Caco-2 (cell line): ENCODE measurements around the gene MAST3. TPM values are rescaled to one million over a fixed set of nuclear protein-coding genes. Genes with fewer than 3 reads are reported as not detected.

Experiments used
- Bru-seq: library from RNA; stranded (reverse); fragments of 400-500 nt; gene quantifications from one replicate; lab custom pipeline; 2021; lab: Mats Ljungman, UMichigan
- BruChase-seq, 2 experiments: library from RNA; stranded (reverse); fragments of 400-500 nt; gene quantifications; one replicate each; lab custom pipeline; 2021; lab: Mats Ljungman, UMichigan
- BruUV-seq: library from RNA; stranded (reverse); fragments of 400-500 nt; replicated peaks from 2 replicates; lab custom pipeline; 2021; lab: Mats Ljungman, UMichigan
- CTCF ChIA-PET: fragments of 300-600 bp; sonication (Branson Sonifier 250); formaldehyde crosslinking; loops from one replicate; lab custom pipeline; 2022; ENCODE audit warnings: antibody characterized with exemption; lab: Charles Lee
- POLR2A ChIA-PET: fragments of 300-600 bp; sonication (Branson Sonifier 250); formaldehyde crosslinking; loops from one replicate; lab custom pipeline; 2022; ENCODE audit warnings: antibody characterized with exemption; lab: Charles Lee
- DNase-seq, 2 experiments: peaks; one replicate each; pipeline versions ENCODE4 v3.0.0 to v3.0.0-alpha.2; 2020 to 2022
- H3K27me3 ChIP-seq: replicated peaks from 2 replicates; pipeline ENCODE4 v1.6.0; 2011; ENCODE audit warnings: low read length; ENCODE audit not compliant: control insufficient read depth, insufficient read depth
- H3K36me3 ChIP-seq: 2 replicates; pipeline ENCODE4 v1.5.1; 2011; ENCODE audit warnings: low read length; ENCODE audit not compliant: control insufficient read depth, insufficient read depth
- H3K4me1 ChIP-seq: fragments of 250-450 bp; sonication (Bioruptor Pico); 2 replicates; pipeline ENCODE4 v1.5.1; 2020; ENCODE audit warnings: mild to moderate bottlenecking
- H3K4me3 ChIP-seq: 2 replicates; pipeline ENCODE4 v1.5.1; 2011; ENCODE audit warnings: low read depth, mild to moderate bottlenecking, control low read depth, low read length
- H3K9me3 ChIP-seq: fragments of 250-450 bp; sonication (Bioruptor Pico); 2 replicates; pipeline ENCODE4 v1.5.1; 2020; ENCODE audit warnings: mild to moderate bottlenecking, moderate library complexity
- H3K27ac Mint-ChIP-seq: one replicate; pipeline ENCODE4 v1.8.0; 2022; ENCODE audit warnings: mixed read lengths; ENCODE audit not compliant: unreplicated experiment
- H3K27me3 Mint-ChIP-seq: one replicate; pipeline ENCODE4 v1.8.0; 2022; ENCODE audit warnings: mixed read lengths; ENCODE audit not compliant: insufficient read depth, unreplicated experiment
- H3K36me3 Mint-ChIP-seq: one replicate; pipeline ENCODE4 v1.8.0; 2022; ENCODE audit warnings: mild to moderate bottlenecking, mixed read lengths; ENCODE audit not compliant: insufficient read depth, unreplicated experiment
- H3K4me1 Mint-ChIP-seq: one replicate; pipeline ENCODE4 v1.8.0; 2022; ENCODE audit warnings: low read depth, mixed read lengths; ENCODE audit not compliant: unreplicated experiment
- H3K4me3 Mint-ChIP-seq: one replicate; pipeline ENCODE4 v1.8.0; 2022; ENCODE audit warnings: mild to moderate bottlenecking, moderate library complexity, mixed read lengths; ENCODE audit not compliant: unreplicated experiment
- H3K9me3 Mint-ChIP-seq: one replicate; pipeline ENCODE4 v1.8.0; 2022; ENCODE audit warnings: mixed read lengths; ENCODE audit not compliant: unreplicated experiment
- intact Hi-C: fragments of 100-400 bp; cut with micrococcal nuclease; formaldehyde crosslinking; loops from one replicate; pipeline ENCODE4 v1.10.0; 2022; ENCODE audit not compliant: unreplicated experiment
- long read RNA-seq: library from polyadenylated mRNA; stranded (forward); transcript quantifications from one replicate; pipeline ENCODE4 v2.0.0, GENCODE V29; 2022
- total RNA-seq: library from RNA; stranded (reverse); gene quantifications from 2 replicates; pipeline ENCODE4 v1.2.3, GENCODE V29; 2022
- TF ChIP-seq, protein P1 (sequence below), 2 experiments: fragments of 200-600 bp in 1 of 2; IDR thresholded peaks; 1 replicate in 1 of 2; 2 replicates in 1 of 2; pipeline versions ENCODE4 v1.5.1 to v1.8.0; 2011 to 2022; ENCODE audit warnings: antibody characterized with exemption in 1 of 2, control low read depth in 1 of 2, inconsistent platforms in 1 of 2, low read depth in 1 of 2, low read length in 1 of 2, mild to moderate bottlenecking in 1 of 2, moderate library complexity in 1 of 2; ENCODE audit not compliant: insufficient read depth in 1 of 2, severe bottlenecking in 1 of 2, unreplicated experiment in 1 of 2

Gene MAST3
- total RNA-seq: 8.0 and 8.2 TPM in 2 replicates
- percentile 46 among the genes with signal in this experiment for Bru-seq, nascent RNA
- BruChase-seq, experiment 1, labeled RNA remaining after a 2-hour chase: percentile 51 among the genes with signal in this experiment
- percentile 58 among the genes with signal in this experiment for BruChase-seq, experiment 2, labeled RNA remaining after a 6-hour chase
- long read RNA-seq, partial matches to known transcripts: 18 of 25 reads
- long read RNA-seq, other reads (novel, unspliced or antisense): 7 of 25 reads

DNA sequence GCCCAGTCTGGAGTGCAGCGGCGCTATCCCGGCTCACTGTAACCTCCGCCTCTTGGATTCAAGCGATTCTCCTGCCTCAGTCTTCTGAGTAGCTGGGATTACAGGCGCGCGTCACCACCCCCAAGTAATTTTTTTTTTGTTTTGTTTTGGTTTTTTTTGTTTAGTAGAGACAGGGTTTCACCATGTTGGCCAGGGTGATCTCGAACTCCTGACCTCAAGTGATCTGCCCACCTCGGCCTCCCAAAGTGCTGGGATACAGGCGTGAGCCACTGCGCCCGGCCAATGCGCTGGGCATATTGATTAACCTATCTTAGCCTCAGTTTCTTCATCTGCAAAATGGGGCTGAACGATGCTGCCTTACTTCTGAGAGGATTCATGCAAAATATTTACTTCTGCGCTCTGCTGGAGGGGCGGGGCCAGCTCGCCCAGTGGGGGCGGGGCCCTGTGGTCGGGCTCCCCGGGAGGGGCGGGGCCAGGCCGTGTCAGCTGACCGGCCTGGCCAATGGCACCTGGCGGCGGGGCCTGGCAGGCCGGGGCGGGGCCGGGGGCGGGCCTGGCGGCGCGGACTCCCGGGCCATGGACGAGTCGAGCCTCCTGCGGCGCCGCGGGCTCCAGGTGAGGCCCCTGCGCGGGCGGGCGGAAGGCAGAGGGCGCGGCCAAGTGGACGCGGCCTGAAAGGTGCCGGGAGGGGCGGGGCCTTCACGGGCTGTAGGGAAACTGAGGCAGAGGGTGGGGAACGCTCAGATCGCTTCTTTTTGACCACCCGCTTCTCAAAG is at the start of gene MAST3:
Gene MAST3 (plus strand): TSS at position 562 of the 776 bp plus-strand sequence. CDS start 15 bp downstream, at position 577.
- Mint-ChIP-seq H3K27ac (no peak within 1 kb of the TSS), H3K36me3 (peaks cover 4% of the 10 kb centered on the region), H3K27me3 (no peaks in the 10 kb centered on the region), H3K4me1 (no peaks in the 10 kb centered on the region), H3K4me3 (peak within 1 kb of the TSS; percentile 67), H3K9me3 (no peaks in the 10 kb centered on the region)
- no peaks in the 10 kb centered on the region for H3K9me3 ChIP-seq
- H3K4me3 ChIP-seq: peak within 1 kb of the TSS; percentile 51
- POLR2A ChIA-PET: interaction anchor here (0.6 kb wide), 1 partner anchor 238 kb away, joined by 7 read pairs; no protein-coding TSS in a partner anchor
- BruUV-seq: no TSS peak
- intact Hi-C loops: no loop called here
- H3K4me1 ChIP-seq: peaks cover 9% of the 10 kb centered on the region; the same call in 1 of the 2 replicates
- H3K27me3 ChIP-seq: no peaks in the 10 kb centered on the region
- peak; percentile 89 to 94 for DNase-seq
- no peaks in the 10 kb centered on the region; the same call in 1 of the 2 replicates for H3K36me3 ChIP-seq
- CTCF ChIA-PET: no interaction called here
- TF ChIP-seq, protein P1, sequence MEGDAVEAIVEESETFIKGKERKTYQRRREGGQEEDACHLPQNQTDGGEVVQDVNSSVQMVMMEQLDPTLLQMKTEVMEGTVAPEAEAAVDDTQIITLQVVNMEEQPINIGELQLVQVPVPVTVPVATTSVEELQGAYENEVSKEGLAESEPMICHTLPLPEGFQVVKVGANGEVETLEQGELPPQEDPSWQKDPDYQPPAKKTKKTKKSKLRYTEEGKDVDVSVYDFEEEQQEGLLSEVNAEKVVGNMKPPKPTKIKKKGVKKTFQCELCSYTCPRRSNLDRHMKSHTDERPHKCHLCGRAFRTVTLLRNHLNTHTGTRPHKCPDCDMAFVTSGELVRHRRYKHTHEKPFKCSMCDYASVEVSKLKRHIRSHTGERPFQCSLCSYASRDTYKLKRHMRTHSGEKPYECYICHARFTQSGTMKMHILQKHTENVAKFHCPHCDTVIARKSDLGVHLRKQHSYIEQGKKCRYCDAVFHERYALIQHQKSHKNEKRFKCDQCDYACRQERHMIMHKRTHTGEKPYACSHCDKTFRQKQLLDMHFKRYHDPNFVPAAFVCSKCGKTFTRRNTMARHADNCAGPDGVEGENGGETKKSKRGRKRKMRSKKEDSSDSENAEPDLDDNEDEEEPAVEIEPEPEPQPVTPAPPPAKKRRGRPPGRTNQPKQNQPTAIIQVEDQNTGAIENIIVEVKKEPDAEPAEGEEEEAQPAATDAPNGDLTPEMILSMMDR (IDR thresholded peaks at IDR 0.05; ENCODE audit: insufficient read depth in 1 of 2, low read depth in 1 of 2, low read length in 1 of 2, severe bottlenecking in 1 of 2, unreplicated experiment in 1 of 2): no peak

DNA sequence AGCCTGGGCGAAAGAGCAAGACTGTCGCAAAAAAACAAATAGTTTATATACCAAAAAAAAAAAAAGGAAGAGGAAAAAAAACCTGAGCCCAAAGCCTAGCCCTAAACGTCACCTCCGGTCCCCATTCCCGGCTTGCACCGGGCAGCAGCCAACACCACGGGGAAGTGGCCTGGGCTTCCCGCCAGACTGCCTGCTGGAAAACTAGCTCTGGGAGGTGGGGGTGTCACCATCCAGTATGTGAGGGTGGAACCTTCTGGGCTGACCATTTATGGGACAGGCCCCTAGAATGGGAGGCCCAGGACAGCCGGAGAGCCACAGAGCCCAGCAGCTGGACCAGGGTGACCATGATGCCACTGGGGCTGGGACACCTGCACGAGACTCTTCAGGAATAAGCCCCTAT is 48.2 kb upstream of the MAST3 start:
- H3K36me3 Mint-ChIP-seq: peaks cover 6% of the 10 kb centered on the region
- H3K9me3 Mint-ChIP-seq: no peaks in the 10 kb centered on the region
- H3K36me3 ChIP-seq: no peaks in the 10 kb centered on the region
- peaks cover 8% of the 10 kb centered on the region for H3K27me3 Mint-ChIP-seq
- no peaks in the 10 kb centered on the region for H3K27me3 ChIP-seq
- no peak overlapping the region for H3K27ac Mint-ChIP-seq
- no peak overlapping the region for H3K4me3 Mint-ChIP-seq
- no peak overlapping the region for H3K4me3 ChIP-seq
- CTCF ChIA-PET: no interaction called here
- TF ChIP-seq, protein P1 (IDR thresholded peaks at IDR 0.05; ENCODE audit: insufficient read depth in 1 of 2, low read depth in 1 of 2, low read length in 1 of 2, severe bottlenecking in 1 of 2, unreplicated experiment in 1 of 2): no peak
- intact Hi-C loops: no loop called here
- H3K4me1 Mint-ChIP-seq: peaks cover 7% of the 10 kb centered on the region
- no TSS peak for BruUV-seq
- H3K9me3 ChIP-seq: no peaks in the 10 kb centered on the region
- POLR2A ChIA-PET: no interaction called here
- H3K4me1 ChIP-seq: no peaks in the 10 kb centered on the region
- no peak for DNase-seq

DNA sequence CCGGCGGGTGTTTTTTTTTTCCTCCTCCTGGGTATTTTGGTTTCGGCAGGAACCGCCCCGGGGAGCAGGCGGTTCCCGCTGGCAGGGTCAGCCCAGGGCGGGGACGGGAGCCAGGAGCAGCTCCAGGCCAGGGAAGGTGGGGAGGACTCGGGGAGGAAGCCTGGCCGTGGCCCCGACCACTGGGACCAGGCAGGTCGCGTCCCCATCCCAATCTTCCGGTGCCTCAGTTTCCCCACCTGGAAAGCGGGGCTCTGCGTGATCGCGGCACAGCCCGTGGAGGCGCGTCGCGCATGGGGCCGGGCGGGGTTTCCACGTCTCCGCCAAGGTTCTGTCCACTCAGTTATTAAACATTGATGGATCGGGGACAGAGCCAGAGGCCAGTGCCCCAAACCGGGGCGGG is 45.7 kb upstream of the MAST3 start:
- H3K4me1 ChIP-seq: no peaks in the 10 kb centered on the region
- H3K9me3 ChIP-seq: no peaks in the 10 kb centered on the region
- no peaks in the 10 kb centered on the region for H3K27me3 ChIP-seq
- H3K4me3 ChIP-seq: no peak overlapping the region
- ChIA-PET POLR2A (interaction anchor here (0.6 kb wide), 1 partner anchor 75 kb away, joined by 3 read pairs; no protein-coding TSS in a partner anchor), CTCF (no interaction called here)
- no peaks in the 10 kb centered on the region for H3K9me3 Mint-ChIP-seq
- no peaks in the 10 kb centered on the region for H3K36me3 Mint-ChIP-seq
- H3K4me1 Mint-ChIP-seq: no peaks in the 10 kb centered on the region
- TF ChIP-seq, protein P1 (IDR thresholded peaks at IDR 0.05; ENCODE audit: insufficient read depth in 1 of 2, low read depth in 1 of 2, low read length in 1 of 2, severe bottlenecking in 1 of 2, unreplicated experiment in 1 of 2): no peak
- BruUV-seq: no TSS peak
- intact Hi-C loops: no loop called here
- H3K27ac Mint-ChIP-seq: no peak overlapping the region
- H3K4me3 Mint-ChIP-seq: no peak overlapping the region
- no peak for DNase-seq
- H3K27me3 Mint-ChIP-seq: peaks cover 8% of the 10 kb centered on the region
- H3K36me3 ChIP-seq: no peaks in the 10 kb centered on the region
